K562 (cell line): Measurements from ENCODE around the gene SAT1. TPM values are rescaled to one million over a fixed set of nuclear protein-coding genes. Genes with fewer than 3 reads are reported as not detected.

Experiments used
- ATAC-seq: fragments of 200-7000 bp; cut with Tn5 transposase; 3 replicates; pipeline ENCODE4 v1.9.1; 2020; ENCODE audit warnings: moderate library complexity
- BruUV-seq: library from RNA; stranded (reverse); fragments of 400-500 nt; replicated peaks from 2 replicates; lab custom pipeline; 2021; lab: Mats Ljungman, UMichigan
- CTCF ChIA-PET: fragments of 300-600 bp; formaldehyde crosslinking; extraction: SDS; loops from one replicate; lab custom pipeline; 2021; ENCODE audit warnings: low intra/inter-chr PET ratio; lab: Yijun Ruan, JAX
- POLR2A ChIA-PET: fragments of 300-600, 350-650 bp; sonication (Branson Sonifier 250); formaldehyde crosslinking; extraction: SDS; loops from one replicate; lab custom pipeline; 2021; ENCODE audit warnings: antibody characterized with exemption, inconsistent platforms; lab: Yijun Ruan, JAX
- DNase-seq, 4 experiments: peaks; one replicate each; pipeline versions ENCODE4 v3.0.0 to v3.0.0-alpha.2; 2011 to 2018; ENCODE audit warnings: low spot score in 3 of 4, mixed read lengths in 3 of 4; ENCODE audit errors: extremely low read depth in 1 of 4
- FAIRE-seq: peaks from 2 replicates; lab custom pipeline; 2011; peaks lifted over from hg19 to GRCh38; lab: Jason Lieb, UNC
- H2AFZ ChIP-seq: 2 replicates; pipeline ENCODE4 v1.6.0; 2011; ENCODE audit warnings: low read depth, low read length, control low read depth, inconsistent platforms
- H3K27ac ChIP-seq: fragments of 200-600 bp; 3 replicates; pipeline ENCODE4 v1.8.0; 2011; ENCODE audit warnings: low read depth, mild to moderate bottlenecking, control low read depth, inconsistent platforms, low read length, moderate library complexity, mixed read lengths; ENCODE audit errors: extremely low read depth
- H3K27me3 ChIP-seq, 2 experiments: fragments of 300-600 bp in 1 of 2; 2 replicates in 1 of 2; 3 replicates in 1 of 2; pipeline versions ENCODE4 v1.6.0 to v1.8.0; 2011; ENCODE audit warnings: inconsistent platforms in 2 of 2, low read length in 2 of 2, mild to moderate bottlenecking in 1 of 2, mixed read lengths in 1 of 2, moderate library complexity in 1 of 2; ENCODE audit not compliant: control insufficient read depth in 2 of 2, insufficient read depth in 2 of 2
- H3K36me3 ChIP-seq: fragments of 300-600 bp; 3 replicates; pipeline ENCODE4 v1.8.0; 2011; ENCODE audit warnings: mild to moderate bottlenecking, low read length, inconsistent platforms; ENCODE audit not compliant: control insufficient read depth, insufficient read depth
- H3K4me1 ChIP-seq, 2 experiments: fragments of 200-600 bp in 1 of 2; replicated peaks in 1 of 2; 2 replicates in 1 of 2; 3 replicates in 1 of 2; pipeline versions ENCODE4 v1.5.1 to v1.8.0; 2011; ENCODE audit warnings: inconsistent platforms in 2 of 2, low read length in 2 of 2, mild to moderate bottlenecking in 1 of 2, mixed read lengths in 1 of 2, moderate library complexity in 1 of 2; ENCODE audit not compliant: control insufficient read depth in 2 of 2, insufficient read depth in 2 of 2
- H3K4me2 ChIP-seq: 2 replicates; pipeline ENCODE4 v1.6.1; 2011; ENCODE audit warnings: low read length, control low read depth, inconsistent platforms, mixed read lengths; ENCODE audit not compliant: insufficient read depth
- H3K4me3 ChIP-seq: fragments of 200-600 bp; sonication (generic), shearing (Covaris generic); 2 replicates; pipeline ENCODE4 v1.5.1; 2016; ENCODE audit warnings: control low read depth, inconsistent platforms
- H3K79me2 ChIP-seq: fragments of 200-600 bp; 3 replicates; pipeline ENCODE4 v1.8.0; 2011; ENCODE audit warnings: low read length, inconsistent platforms; ENCODE audit not compliant: control insufficient read depth, insufficient read depth
- H3K9ac ChIP-seq, 2 experiments: 2 replicates each; pipeline versions ENCODE4 v1.6.0 to v1.6.1; 2011; ENCODE audit warnings: low read depth in 2 of 2, low read length in 2 of 2, control low read depth in 1 of 2, inconsistent platforms in 1 of 2, mild to moderate bottlenecking in 1 of 2, mixed read lengths in 1 of 2; ENCODE audit not compliant: insufficient read depth in 1 of 2
- H3K9me1 ChIP-seq: one replicate; pipeline ENCODE4 v1.6.0; 2011; ENCODE audit warnings: inconsistent platforms, mild to moderate bottlenecking, low read length, moderate library complexity; ENCODE audit not compliant: control insufficient read depth, insufficient read depth
- H3K9me3 ChIP-seq: replicated peaks from 2 replicates; pipeline ENCODE4 v1.5.1; 2011; ENCODE audit warnings: low read depth, low read length, inconsistent platforms; ENCODE audit not compliant: control insufficient read depth, insufficient read depth
- H4K20me1 ChIP-seq: replicated peaks from 2 replicates; pipeline ENCODE4 v1.6.1; 2011; ENCODE audit warnings: low read length, inconsistent platforms, mixed read lengths; ENCODE audit not compliant: control insufficient read depth, insufficient read depth
- BRD9 ChIP-seq: fragments of 450-650 bp; IDR thresholded peaks from 2 replicates; pipeline ENCODE4 v1.6.1; 2018; ENCODE audit warnings: low read depth; ENCODE audit not compliant: partially characterized antibody
- EHMT2 ChIP-seq: fragments of 450-650 bp; IDR thresholded peaks from 2 replicates; pipeline ENCODE4 v1.6.1; 2018; ENCODE audit warnings: antibody characterized with exemption
- HCFC1 ChIP-seq: IDR thresholded peaks from 2 replicates; pipeline ENCODE4 v1.6.1; 2012; ENCODE audit warnings: low read depth, low read length, improper control_type of control experiment
- HDGF ChIP-seq: fragments of 450-650 bp; IDR thresholded peaks from 2 replicates; pipeline ENCODE4 v1.6.1; 2016
- KDM2B ChIP-seq: fragments of 250-450 bp; sonication (Bioruptor Pico); IDR thresholded peaks from 2 replicates; pipeline ENCODE4 v1.8.0; 2021; ENCODE audit warnings: mild to moderate bottlenecking, moderate library complexity
- RAD21 ChIP-seq, 2 experiments: fragments of 250-450 bp in 1 of 2; fragments of 450-650 bp in 1 of 2; sonication (Bioruptor Pico) in 1 of 2; formaldehyde crosslinking in 1 of 2; IDR thresholded peaks in 1 of 2; conservative IDR thresholded peaks in 1 of 2; 2 replicates each; pipeline versions ENCODE4 v1.4.0 to v1.8.0; 2020 to 2022; ENCODE audit warnings: mild to moderate bottlenecking in 2 of 2, moderate library complexity in 1 of 2
- SMARCC2 ChIP-seq: fragments of 450-650 bp; IDR thresholded peaks from 2 replicates; pipeline ENCODE4 v1.6.1; 2017; ENCODE audit warnings: antibody characterized with exemption, moderate library complexity, mild to moderate bottlenecking, low read depth
- SRF ChIP-seq, 2 experiments: fragments of 250-450, 450-650 bp in 1 of 2; sonication (Bioruptor Pico) in 1 of 2; sonication (generic) in 1 of 2; formaldehyde crosslinking; IDR thresholded peaks; 2 replicates each; pipeline versions ENCODE4 v1.5.0 to v1.5.1; 2020 to 2022; ENCODE audit warnings: mild to moderate bottlenecking in 1 of 2, missing genetic modification reagents in 1 of 2
- TAF7 ChIP-seq: fragments of 450-650 bp; IDR thresholded peaks from 2 replicates; pipeline ENCODE4 v1.6.1; 2016; ENCODE audit warnings: missing genetic modification characterization, missing compliant biosample characterization
- TFAP4 ChIP-seq: sonication (generic); formaldehyde crosslinking; IDR thresholded peaks from 2 replicates; pipeline ENCODE4 v1.8.0; 2022; ENCODE audit warnings: missing genetic modification reagents, mild to moderate bottlenecking, moderate library complexity, borderline replicate concordance
- ZBTB7A ChIP-seq: IDR thresholded peaks from 2 replicates; pipeline ENCODE4 v1.6.1; 2011; ENCODE audit warnings: low read depth, mild to moderate bottlenecking, low read length, moderate library complexity, borderline replicate concordance; ENCODE audit not compliant: control insufficient read depth
- ZC3H8 ChIP-seq: fragments of 450-650 bp; IDR thresholded peaks from 2 replicates; pipeline ENCODE4 v1.6.1; 2017
- ZFP1 ChIP-seq: fragments of 450-650 bp; formaldehyde crosslinking; IDR thresholded peaks from 2 replicates; pipeline ENCODE4 v1.4.0; 2020; ENCODE audit warnings: mild to moderate bottlenecking, mixed read lengths
- ZNF253 ChIP-seq: fragments of 250-450 bp; sonication (Bioruptor Pico); conservative IDR thresholded peaks from 2 replicates; pipeline ENCODE4 v1.6.1; 2021; ENCODE audit warnings: mild to moderate bottlenecking
- ZNF511 ChIP-seq: sonication (generic); formaldehyde crosslinking; IDR thresholded peaks from 2 replicates; pipeline ENCODE4 v1.8.0; 2022; ENCODE audit warnings: mild to moderate bottlenecking, missing genetic modification reagents
- ZNF518B ChIP-seq: fragments of 250-450 bp; sonication (Bioruptor Pico); IDR thresholded peaks from 2 replicates; pipeline ENCODE4 v1.5.0; 2021; ENCODE audit warnings: mild to moderate bottlenecking, moderate library complexity
- ZSCAN32 ChIP-seq: fragments of 450-650 bp; formaldehyde crosslinking; IDR thresholded peaks from 2 replicates; pipeline ENCODE4 v1.4.0; 2020; ENCODE audit warnings: mild to moderate bottlenecking, moderate library complexity
- WGBS: fragments of 100-300 bp; shearing (Covaris generic); methylation state at CpG from one replicate; pipeline ENCODE4 v1.1.6; 2016; ENCODE audit warnings: low coverage, mixed read lengths; ENCODE audit not compliant: insufficient coverage; ENCODE audit errors: missing lambda C conversion rate; 5-methylcytosine and 5-hydroxymethylcytosine counted together
- in situ Hi-C: fragments of 300-500 bp; cut with MboI; formaldehyde crosslinking; loops from 4 replicates; pipeline ENCODE4 v1.15.0; 2018; ENCODE audit warnings: inconsistent platforms, mixed read lengths
- intact Hi-C: fragments of 100-400 bp; cut with micrococcal nuclease; formaldehyde crosslinking; loops from 2 replicates; pipeline ENCODE4 v1.14.2; 2022
- polyA plus RNA-seq, 8 experiments: library from polyadenylated mRNA; depleted of rRNA in 4 of 8; stranded (reverse) in 5 of 8; unstranded in 3 of 8; fragments of >200 nt; fragmentation: Nextera tagmentation in 2 of 8; fragmentation: Illumina TruSeq in 1 of 8; extraction: Ambion mirVana in 2 of 8; extraction: Trizol in 1 of 8; gene quantifications; 2 replicates each; pipeline versions ENCODE4 v1.2.1 to v1.2.3, GENCODE V29; 2011 to 2014; ENCODE audit warnings: inconsistent platforms in 1 of 8, missing spikeins in 1 of 8
- total RNA-seq, 7 experiments: library from RNA; depleted of rRNA in 6 of 7; stranded (reverse); fragments of >200 nt in 6 of 7; fragmentation: Illumina TruSeq in 2 of 7; extraction: Trizol in 2 of 7; gene quantifications; 2 replicates each; pipeline versions ENCODE4 v1.2.1 to v1.2.3, GENCODE V29; 2011 to 2021; ENCODE audit warnings: low replicate concordance in 1 of 7

Gene SAT1
- total and polyA plus RNA-seq, 9 of the 15 experiments (the other 6 are each of a cell fraction or from before 2014, with no cell fraction given): 47.4 to 194 (median 74.1) TPM

DNA sequence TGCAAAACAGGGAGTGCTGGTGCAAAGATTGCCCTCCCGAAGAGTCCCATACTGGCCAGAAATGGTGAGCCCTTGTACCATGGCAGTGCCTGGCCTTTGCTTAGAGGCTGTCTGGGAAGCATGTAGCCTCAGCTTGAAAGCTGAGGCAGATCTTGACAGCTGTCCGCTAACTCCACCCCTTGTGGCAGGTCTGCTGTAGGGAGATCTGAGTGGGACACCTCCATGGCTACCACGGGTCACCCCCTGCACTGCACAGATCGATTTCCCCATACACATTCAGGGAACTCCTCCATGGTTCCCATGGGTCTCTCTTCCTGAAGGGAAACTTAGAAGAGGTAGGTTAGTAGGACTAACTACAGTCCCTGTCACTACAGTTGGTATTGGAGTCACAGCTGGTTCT is 33.8 kb upstream of the SAT1 start:
- DNase-seq (peak in 1 of 4 experiments; percentile 9), FAIRE-seq (no peak), ATAC-seq (peak; percentile 73)
- no peaks in the 10 kb centered on the region for H3K79me2 ChIP-seq
- no TSS peak for BruUV-seq
- H3K4me1 ChIP-seq: peaks cover 0 to 3% of the 10 kb centered on the region in 2 experiments; a peak in 1 of 5 replicates
- intact Hi-C loops (no loop called here), in situ Hi-C loops (no loop called here)
- H3K9me1 ChIP-seq: no peaks in the 10 kb centered on the region
- H3K27me3 ChIP-seq: no peaks in the 10 kb centered on the region
- no peaks in the 10 kb centered on the region for H4K20me1 ChIP-seq
- H3K27ac ChIP-seq: no peak overlapping the region
- H3K4me2 ChIP-seq: no peak overlapping the region
- TF ChIP-seq SRF (CRISPR knock-in tag; IDR thresholded peaks at IDR 0.05) (no peak), ZBTB7A (no peak), RAD21 (CRISPR knock-in tag; conservative IDR thresholded peaks at IDR 0.05 in 1 of 2, IDR thresholded peaks at IDR 0.05 in 1 of 2) (no peak), HDGF (no peak), BRD9 (no peak), ZNF253 (CRISPR knock-in tag) (no peak), SMARCC2 (no peak), TAF7 (tag) (no peak), TFAP4 (CRISPR knock-in tag) (no peak), ZNF511 (CRISPR knock-in tag) (no peak), HCFC1 (no peak), KDM2B (CRISPR knock-in tag) (no peak), ZNF518B (CRISPR knock-in tag) (no peak), ZFP1 (no peak), EHMT2 (no peak), ZSCAN32 (no peak), ZC3H8 (no peak)
- 20% methylated on average over 4 of the region's 4 CpGs for WGBS
- H2AFZ ChIP-seq: no peak overlapping the region
- H3K9me3 ChIP-seq: no peaks in the 10 kb centered on the region
- POLR2A ChIA-PET: interaction anchor here (0.6 kb wide), 1 partner anchor 274 kb away, joined by 3 read pairs; no protein-coding TSS in a partner anchor
- CTCF ChIA-PET: no interaction called here
- no peaks in the 10 kb centered on the region for H3K36me3 ChIP-seq
- H3K9ac ChIP-seq: peak overlapping the region in 1 of 2 experiments; percentile 42; a peak in 1 of 4 replicates
- H3K4me3 ChIP-seq: no peak overlapping the region
